ENCODE results near the gene KBTBD2.
"Not testable (repeated sequence)": the region's sequence is repeated elsewhere in the genome, so short reads cannot be mapped to it uniquely, and the experiment has no call there.

The KBTBD2 gene

DNA sequence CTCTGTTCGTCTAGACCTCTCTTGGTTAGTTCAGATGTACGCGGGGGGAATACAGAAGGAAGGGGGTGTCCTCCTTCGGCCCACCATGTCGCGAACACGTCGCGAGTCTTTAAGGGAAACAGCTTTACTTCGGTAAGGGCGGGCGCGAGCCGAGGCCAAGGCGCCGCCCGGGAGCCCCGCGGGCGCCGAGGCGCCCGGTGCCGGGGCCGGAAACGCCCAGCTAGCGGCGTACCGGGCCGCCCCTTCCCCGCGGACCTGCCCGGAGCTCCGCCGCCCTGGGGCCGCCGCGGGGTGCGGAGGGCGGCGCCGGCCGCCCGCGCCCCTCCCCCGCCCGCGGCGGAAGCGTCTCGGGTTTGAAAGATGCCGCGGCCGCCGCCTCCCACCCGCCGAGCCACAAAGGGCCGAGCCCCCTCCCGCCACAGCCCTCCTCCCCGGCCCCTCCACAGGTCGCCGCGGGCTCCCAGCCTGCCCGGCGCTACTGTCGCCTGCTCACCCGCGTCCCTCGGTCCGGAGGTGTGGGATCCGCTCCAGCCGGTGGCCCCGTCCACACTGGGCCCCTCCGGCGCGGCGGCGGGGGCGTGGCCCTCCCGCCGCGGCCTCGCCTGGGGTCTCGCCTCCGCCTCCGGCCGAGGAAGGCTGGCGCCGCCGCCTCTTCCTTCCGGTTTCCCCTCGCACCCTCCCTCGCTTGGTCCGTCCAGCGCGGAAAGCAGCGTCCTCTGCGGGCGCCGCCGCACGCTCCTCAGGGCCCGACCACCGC, at the start of gene KBTBD2:
TSS of gene KBTBD2 (minus strand) at position 718 of the 757 bp plus-strand sequence. CDS start 12,156 bp downstream, outside the sequence.
- DNase-seq (ENCODE audit: low read depth in 2 of 2), result peak; percentile 74 to 75

- DNase-seq (ENCODE audit: low read depth in 2 of 2), result no peak
Observed at GRCh38 chr7:32941181-32941580, 49.6 kb upstream of the KBTBD2 start.

- DNase-seq (ENCODE audit: low read depth in 2 of 2), result no peak
Observed at GRCh38 chr7:32937344-32938174, 46.0 kb upstream of the KBTBD2 start.

- DNase-seq (ENCODE audit: low read depth in 2 of 2), result no peak
Observed at GRCh38 chr7:32936689-32937088, 45.1 kb upstream of the KBTBD2 start.

- no peak for DNase-seq (ENCODE audit: low read depth in 2 of 2)
Observed at GRCh38 chr7:32935558-32935957, 44.0 kb upstream of the KBTBD2 start.

GRCh38 chr7:32930378-32930777, 38.8 kb upstream of the KBTBD2 start:
- DNase-seq (ENCODE audit: low read depth in 2 of 2), result no peak

DNA sequence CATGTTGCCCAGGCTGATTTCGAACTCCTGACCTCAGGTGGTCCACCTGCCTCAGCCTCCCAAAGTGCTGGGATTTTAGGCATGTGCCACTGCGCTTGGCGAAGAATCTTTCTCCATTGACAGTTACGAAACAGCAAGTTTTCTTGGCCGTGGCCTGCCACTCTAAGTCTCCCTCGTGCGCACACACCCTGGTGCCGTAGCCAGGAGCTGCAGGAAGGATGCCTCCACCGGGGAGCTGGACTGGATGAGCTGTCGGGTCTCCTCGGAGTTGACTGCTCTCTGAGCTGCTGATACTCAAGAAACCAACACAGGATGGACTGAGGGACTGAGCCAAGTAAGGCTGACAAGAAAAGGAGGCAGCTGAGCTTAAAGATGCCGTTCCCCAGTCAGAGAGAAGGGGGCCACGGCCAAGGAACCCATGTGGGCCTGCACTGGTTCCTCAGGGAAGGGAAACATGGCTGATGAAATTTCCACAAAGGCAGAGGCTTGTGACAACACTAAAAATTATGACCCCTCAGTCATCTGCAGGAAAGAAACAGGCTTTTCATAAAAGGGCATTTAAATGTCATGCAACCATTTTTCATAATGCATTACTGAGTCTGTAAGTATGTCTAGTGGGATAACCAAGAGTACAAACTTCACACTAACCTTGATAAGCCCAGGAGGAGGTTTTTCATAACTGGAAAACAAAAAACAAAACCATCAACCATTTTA, 38.0 kb upstream of the KBTBD2 start:
- no peak for DNase-seq (ENCODE audit: low read depth in 2 of 2)

GRCh38 chr7:32928785-32929298, 37.3 kb upstream of the KBTBD2 start:
- no peak for DNase-seq (ENCODE audit: low read depth in 2 of 2)

- DNase-seq (ENCODE audit: low read depth in 2 of 2), result no peak
Observed at GRCh38 chr7:32921896-32922295, 30.3 kb upstream of the KBTBD2 start.

GRCh38 chr7:32916994-32917393, 25.4 kb upstream of the KBTBD2 start:
- not testable (repeated sequence) for DNase-seq (ENCODE audit: low read depth in 2 of 2)

- no peak for DNase-seq (ENCODE audit: low read depth in 2 of 2)
Observed at GRCh38 chr7:32916006-32916405, 24.4 kb upstream of the KBTBD2 start.

- DNase-seq (ENCODE audit: low read depth in 2 of 2), result no peak
Observed at GRCh38 chr7:32915041-32915536, 23.5 kb upstream of the KBTBD2 start.

DNA sequence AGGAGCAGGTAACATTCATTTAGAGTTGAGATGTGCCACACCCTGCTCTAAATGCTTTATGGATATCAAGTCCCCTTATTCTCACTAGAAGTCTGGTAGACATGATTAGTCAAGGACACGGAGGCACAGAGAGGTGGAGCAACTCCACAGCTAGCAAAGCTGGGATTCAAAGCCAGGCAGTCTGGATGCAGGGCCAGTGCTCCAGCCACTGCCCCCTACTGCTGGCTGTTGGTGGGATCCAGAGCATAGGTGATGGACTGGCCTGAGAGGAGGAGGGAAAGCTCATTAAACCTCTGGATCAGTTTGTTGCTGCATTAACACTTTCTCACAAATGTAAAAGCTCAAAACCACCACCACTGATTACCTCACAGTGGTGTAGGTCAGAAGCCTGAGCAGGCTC, 22.6 kb upstream of the KBTBD2 start:
- DNase-seq (ENCODE audit: low read depth in 2 of 2), result no peak

DNA sequence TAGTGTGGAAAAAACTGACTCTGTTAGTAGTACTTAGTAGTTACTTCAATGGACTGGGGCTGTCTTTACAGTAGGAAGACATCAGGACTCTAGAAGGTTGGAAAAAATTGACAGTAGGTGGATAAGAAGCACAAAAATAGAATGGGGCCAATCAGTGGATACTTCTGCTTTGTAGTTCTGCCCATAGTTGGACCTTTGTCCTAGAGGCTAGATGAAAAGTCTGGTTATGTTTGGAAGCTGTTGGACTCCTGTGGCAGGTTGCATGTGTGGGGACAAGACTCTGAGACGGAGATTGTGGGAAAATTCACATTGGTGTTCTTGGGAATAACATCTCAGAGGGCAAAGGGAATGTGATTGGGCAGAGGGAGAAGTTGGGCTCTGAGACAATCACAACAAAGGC, 18.6 kb upstream of the KBTBD2 start:
- DNase-seq (ENCODE audit: low read depth in 2 of 2), result no peak

GRCh38 chr7:32905175-32905662, 13.7 kb upstream of the KBTBD2 start:
- DNase-seq (ENCODE audit: low read depth in 2 of 2), result peak; percentile 40 to 56

DNA sequence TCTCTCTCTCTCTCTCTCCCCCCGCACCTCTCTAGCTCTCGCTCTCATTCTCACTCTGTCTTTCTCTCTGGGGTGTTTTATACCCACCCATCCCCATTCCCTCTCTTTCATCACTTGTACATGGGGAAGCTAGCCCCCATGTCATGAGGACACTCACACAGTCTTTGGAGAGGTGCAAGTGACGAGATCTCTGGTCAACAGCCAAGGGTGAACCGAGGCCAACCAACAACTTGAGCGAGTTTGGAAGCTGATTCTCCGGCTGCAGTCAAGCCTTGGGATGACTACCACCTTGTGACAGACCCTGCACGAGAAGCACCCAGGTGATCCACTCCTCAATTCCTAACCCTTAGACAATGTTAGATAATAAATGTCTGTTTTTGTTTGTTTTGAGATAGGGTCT, 10.1 kb upstream of the KBTBD2 start:
- no peak for DNase-seq (ENCODE audit: low read depth in 2 of 2)

DNA sequence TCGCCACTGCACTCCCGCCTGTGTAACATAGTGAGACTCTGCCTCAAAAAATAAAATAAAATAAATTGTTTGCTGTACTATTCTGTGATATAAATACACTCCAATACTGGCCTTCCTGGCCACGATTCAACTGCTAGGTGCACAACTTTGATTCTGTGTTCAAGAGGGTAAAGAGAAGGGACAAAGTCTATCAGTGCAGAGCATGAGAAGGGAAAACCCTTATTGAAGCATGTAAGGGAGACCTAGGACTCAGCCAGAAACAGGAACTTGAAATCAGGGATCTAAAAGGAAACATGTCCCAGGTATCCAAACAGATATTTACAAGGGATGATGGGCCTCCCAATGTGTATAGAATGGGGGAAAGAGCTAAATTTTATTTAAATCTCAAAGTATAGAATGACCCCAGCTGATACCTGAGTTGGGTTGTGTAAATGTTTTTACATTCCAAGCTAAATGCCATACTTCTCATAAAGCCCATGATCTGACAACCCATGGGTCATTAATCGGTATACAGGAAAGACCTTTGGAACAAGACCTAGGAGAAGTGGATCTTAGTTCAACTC, 9.0 kb upstream of the KBTBD2 start:
- DNase-seq (ENCODE audit: low read depth in 2 of 2), result no peak

DNA sequence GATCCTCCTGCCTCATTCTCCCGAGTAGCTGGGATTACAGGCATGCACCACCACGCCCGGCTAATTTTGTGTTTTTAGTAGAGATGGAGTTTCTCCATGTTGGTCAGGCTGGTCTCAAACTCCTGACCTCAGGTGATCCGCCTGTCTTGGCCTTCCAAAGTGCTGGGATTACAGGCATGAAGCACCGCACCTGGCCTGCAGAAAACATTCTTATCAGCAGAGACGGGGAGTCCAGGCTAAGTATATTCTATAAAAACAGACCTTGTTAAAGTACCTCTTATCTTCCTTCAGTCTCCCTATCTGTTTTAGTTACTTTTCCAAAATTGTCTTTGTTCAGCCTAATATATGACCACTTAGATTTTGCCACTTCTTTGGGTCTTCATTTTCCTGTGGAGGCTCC, 5.8 kb upstream of the KBTBD2 start:
- not testable (repeated sequence) for DNase-seq (ENCODE audit: low read depth in 2 of 2)

- no peak for DNase-seq (ENCODE audit: low read depth in 2 of 2)
Observed at GRCh38 chr7:32896564-32897347, 5.2 kb upstream of the KBTBD2 start.

GRCh38 chr7:32894171-32894570, 2.6 kb upstream of the KBTBD2 start:
- DNase-seq (ENCODE audit: low read depth in 2 of 2), result no peak

- no peak for DNase-seq (ENCODE audit: low read depth in 2 of 2)
Observed at GRCh38 chr7:32893722-32894121, 2.2 kb upstream of the KBTBD2 start.
